Measurements from ENCODE around the gene DBT. TPM values are rescaled to one million over a fixed set of nuclear protein-coding genes. Genes with fewer than 3 reads are reported as not detected.

The DBT gene
- total RNA-seq, 1 donor from 2014 or later, result 15.7 TPM

DNA sequence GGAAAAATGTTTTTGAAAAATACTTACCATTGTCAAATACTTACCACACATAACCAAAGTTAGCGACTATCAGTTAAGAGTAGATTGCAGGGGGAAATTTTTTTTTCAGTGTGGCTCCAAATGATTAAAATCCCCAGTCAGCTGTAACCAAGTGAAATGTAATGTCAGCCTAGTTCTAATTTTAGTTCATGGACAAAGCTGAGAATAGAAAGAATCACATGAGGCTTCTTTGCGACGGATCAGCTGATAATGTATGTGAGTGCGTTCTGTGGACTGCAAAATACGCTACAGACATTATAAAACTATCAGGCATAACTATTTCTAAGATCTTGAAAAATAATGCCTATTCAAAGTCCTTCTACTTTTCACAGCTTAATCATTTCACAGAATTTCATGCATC is 71.5 kb downstream of the DBT start, which contains the start of gene LRRC39:
TSS of gene LRRC39 (minus strand) at position 166 of the 400 bp plus-strand sequence. CDS start 9,740 bp downstream, outside the sequence.
- TF ChIP-seq, protein P1, sequence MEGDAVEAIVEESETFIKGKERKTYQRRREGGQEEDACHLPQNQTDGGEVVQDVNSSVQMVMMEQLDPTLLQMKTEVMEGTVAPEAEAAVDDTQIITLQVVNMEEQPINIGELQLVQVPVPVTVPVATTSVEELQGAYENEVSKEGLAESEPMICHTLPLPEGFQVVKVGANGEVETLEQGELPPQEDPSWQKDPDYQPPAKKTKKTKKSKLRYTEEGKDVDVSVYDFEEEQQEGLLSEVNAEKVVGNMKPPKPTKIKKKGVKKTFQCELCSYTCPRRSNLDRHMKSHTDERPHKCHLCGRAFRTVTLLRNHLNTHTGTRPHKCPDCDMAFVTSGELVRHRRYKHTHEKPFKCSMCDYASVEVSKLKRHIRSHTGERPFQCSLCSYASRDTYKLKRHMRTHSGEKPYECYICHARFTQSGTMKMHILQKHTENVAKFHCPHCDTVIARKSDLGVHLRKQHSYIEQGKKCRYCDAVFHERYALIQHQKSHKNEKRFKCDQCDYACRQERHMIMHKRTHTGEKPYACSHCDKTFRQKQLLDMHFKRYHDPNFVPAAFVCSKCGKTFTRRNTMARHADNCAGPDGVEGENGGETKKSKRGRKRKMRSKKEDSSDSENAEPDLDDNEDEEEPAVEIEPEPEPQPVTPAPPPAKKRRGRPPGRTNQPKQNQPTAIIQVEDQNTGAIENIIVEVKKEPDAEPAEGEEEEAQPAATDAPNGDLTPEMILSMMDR (IDR thresholded peaks at IDR 0.05), result no peak
- ATAC-seq (no peak), DNase-seq (no peak)
- Histone ChIP-seq H3K4me1 (no peaks in the 10 kb centered on the region), H3K36me3 (no peaks in the 10 kb centered on the region), H3K9me3 (no peaks in the 10 kb centered on the region), H3K27ac (no peak within 1 kb of the TSS), H3K4me3 (no peak within 1 kb of the TSS), H3K27me3 (no peaks in the 10 kb centered on the region)
- intact Hi-C loops (cut with DNase I), result no loop called here

DNA sequence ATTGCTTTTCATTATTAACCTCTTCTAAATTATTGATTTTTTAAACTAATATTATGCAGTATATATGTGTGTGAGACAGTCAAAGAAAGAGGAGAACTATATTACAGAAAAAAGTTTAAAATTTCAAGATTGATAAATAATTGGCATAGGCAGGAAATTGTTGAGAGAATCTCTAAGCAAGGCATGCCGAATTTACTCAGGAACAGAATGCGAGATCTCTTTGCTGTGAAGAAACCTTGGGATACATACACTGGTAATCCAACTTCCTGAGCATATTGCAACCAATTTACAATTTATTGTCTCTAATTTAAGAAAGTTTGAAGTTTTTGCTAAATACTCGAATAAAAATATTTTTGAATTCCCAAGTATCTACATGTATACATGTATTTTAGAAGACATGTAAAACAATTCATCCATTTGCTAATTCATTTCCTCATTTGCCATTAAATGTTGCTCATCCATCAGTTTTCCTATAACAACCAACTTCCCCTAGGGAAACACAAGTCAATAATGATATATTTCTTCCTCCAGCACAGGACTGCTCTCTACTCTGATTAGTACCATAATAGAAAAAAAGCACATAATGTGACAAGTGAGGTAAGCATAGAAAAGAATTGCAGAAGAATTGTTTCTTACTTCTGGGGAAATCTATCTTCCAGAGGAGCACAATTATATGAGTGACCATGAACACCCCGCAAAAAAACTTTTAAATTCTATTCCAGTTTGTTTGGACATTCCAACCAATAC is 72.2 kb downstream of the DBT start:
- TF ChIP-seq, protein P1 (IDR thresholded peaks at IDR 0.05), result no peak
- Histone ChIP-seq H3K9me3 (no peaks in the 10 kb centered on the region), H3K4me3 (no peak overlapping the region), H3K27ac (no peak overlapping the region), H3K36me3 (no peaks in the 10 kb centered on the region), H3K27me3 (no peaks in the 10 kb centered on the region), H3K4me1 (no peaks in the 10 kb centered on the region)
- intact Hi-C loops (cut with DNase I), result no loop called here
- no peak for DNase-seq
- no peak for ATAC-seq

DNA sequence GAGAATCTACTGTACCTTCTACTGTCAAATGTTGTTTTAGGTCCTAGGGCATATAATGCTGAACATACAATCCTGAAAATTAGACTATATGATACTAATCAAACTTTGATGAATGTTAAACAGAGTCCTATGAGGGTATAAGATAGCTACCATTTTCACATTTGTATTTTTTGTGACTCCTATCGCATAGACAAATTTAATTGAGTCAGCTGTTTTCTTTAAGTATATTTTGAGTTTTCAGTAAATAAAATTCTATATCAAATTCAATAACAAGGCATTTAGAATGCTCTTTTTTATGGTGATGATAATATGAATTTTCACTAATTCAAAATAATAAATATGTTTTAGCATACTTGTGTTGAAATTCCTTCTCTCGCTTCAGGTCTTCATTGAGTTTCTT is 81.6 kb downstream of the DBT start:
- H3K27ac ChIP-seq, result no peak overlapping the region
- no peaks in the 10 kb centered on the region for H3K4me1 ChIP-seq
- TF ChIP-seq, protein P1 (IDR thresholded peaks at IDR 0.05), result no peak
- no peaks in the 10 kb centered on the region for H3K36me3 ChIP-seq
- no peak for ATAC-seq
- H3K27me3 ChIP-seq, result no peaks in the 10 kb centered on the region
- H3K9me3 ChIP-seq, result no peaks in the 10 kb centered on the region
- no peak overlapping the region for H3K4me3 ChIP-seq
- intact Hi-C loops (cut with DNase I), result no loop called here
- DNase-seq, result no peak

DNA sequence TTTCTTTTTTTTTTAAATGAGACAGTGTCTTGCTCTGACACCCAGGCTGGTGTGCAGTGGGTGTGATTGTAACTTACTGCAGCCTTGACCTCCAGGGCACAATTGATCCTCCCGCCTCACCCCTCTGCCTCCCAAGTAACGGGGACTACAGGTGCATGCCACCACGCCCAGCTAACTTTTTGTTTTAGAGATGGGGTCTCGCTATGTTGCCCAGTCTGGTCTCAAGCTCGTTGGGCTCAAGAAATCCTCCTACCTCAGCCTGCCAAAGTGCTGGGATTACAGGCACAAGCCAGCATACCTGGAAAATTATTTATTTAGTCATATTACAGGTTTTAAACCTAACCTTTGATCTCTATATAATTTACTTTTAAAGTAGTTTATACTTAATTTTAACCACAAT is 84.9 kb downstream of the DBT start:
- TF ChIP-seq, protein P1 (IDR thresholded peaks at IDR 0.05), result no peak
- DNase-seq, result no peak
- Histone ChIP-seq H3K9me3 (no peaks in the 10 kb centered on the region), H3K36me3 (no peaks in the 10 kb centered on the region), H3K4me3 (no peak overlapping the region), H3K27ac (no peak overlapping the region), H3K27me3 (no peaks in the 10 kb centered on the region), H3K4me1 (no peaks in the 10 kb centered on the region)
- ATAC-seq, result no peak
- intact Hi-C loops (cut with DNase I), result no loop called here

DNA sequence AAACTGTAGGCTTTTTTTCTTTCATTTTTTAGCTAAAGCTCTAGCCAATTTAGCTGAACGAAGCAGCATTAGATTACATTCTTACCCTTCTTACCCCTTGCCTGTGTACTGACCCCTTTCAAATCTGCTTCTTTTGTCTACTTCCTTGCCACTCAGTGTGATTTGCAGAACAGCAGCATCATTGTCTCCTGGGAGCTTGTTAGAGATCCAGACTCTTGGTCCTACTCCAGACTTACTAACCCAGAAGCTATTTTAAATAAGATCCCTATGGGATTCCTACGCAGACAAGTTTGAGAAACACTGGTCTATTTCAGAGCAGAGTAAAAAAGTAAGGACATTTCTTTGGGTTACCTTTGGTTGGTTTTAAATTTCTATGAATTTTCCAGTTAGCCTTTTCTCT is 85.4 kb downstream of the DBT start:
- Histone ChIP-seq H3K4me3 (no peak overlapping the region), H3K27me3 (no peaks in the 10 kb centered on the region), H3K27ac (no peak overlapping the region), H3K36me3 (no peaks in the 10 kb centered on the region), H3K4me1 (no peaks in the 10 kb centered on the region), H3K9me3 (no peaks in the 10 kb centered on the region)
- DNase-seq (no peak), ATAC-seq (no peak)
- TF ChIP-seq, protein P1 (IDR thresholded peaks at IDR 0.05), result no peak
- intact Hi-C loops (cut with DNase I), result no loop called here

Measured in upper lobe of right lung (tissue), 1 donor.